Uterus (tissue), 4 donors: ENCODE results near the gene SV2C. TPM values are rescaled to one million over a fixed set of nuclear protein-coding genes. Genes with fewer than 3 reads are reported as not detected.

ENCODE experiments used
- DNase-seq, 2 donors: peaks; one replicate each; pipeline ENCODE4 v3.0.0-alpha.2; 2019 to 2020
- H3K27ac ChIP-seq, 2 donors: fragments of 200-600 bp; sonication (generic); 1 replicate in 1 of 2; 2 replicates in 1 of 2; pipeline ENCODE4 v1.5.1; 2016 to 2018
- H3K27me3 ChIP-seq, 2 donors: fragments of 200-600 bp; sonication (generic); one replicate each; pipeline ENCODE4 v1.5.1; 2018 to 2019; ENCODE audit warnings: control low read depth in 1 of 2
- H3K36me3 ChIP-seq, 2 donors: fragments of 200-600 bp; sonication (generic); one replicate each; pipeline ENCODE4 v1.5.1; 2019; ENCODE audit warnings: control low read depth in 1 of 2
- H3K4me1 ChIP-seq, 2 donors: fragments of 200-600 bp; sonication (generic); one replicate each; pipeline ENCODE4 v1.5.1; 2018 to 2019; ENCODE audit warnings: control low read depth in 1 of 2
- H3K4me3 ChIP-seq, 2 donors: fragments of 200-600 bp; sonication (generic); 1 replicate in 1 of 2; 2 replicates in 1 of 2; pipeline ENCODE4 v1.5.1; 2018 to 2019; ENCODE audit warnings: mild to moderate bottlenecking in 1 of 2
- H3K9me3 ChIP-seq, 2 donors: fragments of 200-600 bp; sonication (generic); one replicate each; pipeline ENCODE4 v1.5.1; 2019; ENCODE audit warnings: control low read depth in 1 of 2
- POLR2A ChIP-seq, 2 donors: fragments of 450-650 bp; IDR thresholded peaks; one replicate each; pipeline ENCODE4 v1.6.1; 2016; ENCODE audit warnings: antibody characterized with exemption in 2 of 2, mild to moderate bottlenecking in 1 of 2, moderate library complexity in 1 of 2
- intact Hi-C: fragments of 100-400 bp; cut with DNase I; formaldehyde crosslinking; loops from one replicate; pipeline ENCODE4 v1.15.1; 2023; ENCODE audit warnings: low total_unique reads
- total RNA-seq, 4 donors: library from RNA; depleted of rRNA in 3 of 4; stranded (reverse); fragments of >200 nt in 3 of 4; gene quantifications; one replicate each; pipeline versions ENCODE4 v1.1.0 to v1.2.4, GENCODE V29; 2014 to 2023
- TF ChIP-seq, protein P1 (sequence below), 4 experiments: fragments of 200-600 bp in 2 of 4; fragments of 450-650 bp in 2 of 4; sonication (generic) in 2 of 4; IDR thresholded peaks; one replicate each; pipeline ENCODE4 v1.5.1; 2016 to 2019; ENCODE audit warnings: antibody characterized with exemption in 4 of 4, mild to moderate bottlenecking in 2 of 4, moderate library complexity in 1 of 4
- donor health status: DM: yes; HTN: yes; CAD: no.

SV2C gene
- total RNA-seq, 4 donors from 2014 or later, result 0.21 to 3.7 TPM; not detected in 2

DNA sequence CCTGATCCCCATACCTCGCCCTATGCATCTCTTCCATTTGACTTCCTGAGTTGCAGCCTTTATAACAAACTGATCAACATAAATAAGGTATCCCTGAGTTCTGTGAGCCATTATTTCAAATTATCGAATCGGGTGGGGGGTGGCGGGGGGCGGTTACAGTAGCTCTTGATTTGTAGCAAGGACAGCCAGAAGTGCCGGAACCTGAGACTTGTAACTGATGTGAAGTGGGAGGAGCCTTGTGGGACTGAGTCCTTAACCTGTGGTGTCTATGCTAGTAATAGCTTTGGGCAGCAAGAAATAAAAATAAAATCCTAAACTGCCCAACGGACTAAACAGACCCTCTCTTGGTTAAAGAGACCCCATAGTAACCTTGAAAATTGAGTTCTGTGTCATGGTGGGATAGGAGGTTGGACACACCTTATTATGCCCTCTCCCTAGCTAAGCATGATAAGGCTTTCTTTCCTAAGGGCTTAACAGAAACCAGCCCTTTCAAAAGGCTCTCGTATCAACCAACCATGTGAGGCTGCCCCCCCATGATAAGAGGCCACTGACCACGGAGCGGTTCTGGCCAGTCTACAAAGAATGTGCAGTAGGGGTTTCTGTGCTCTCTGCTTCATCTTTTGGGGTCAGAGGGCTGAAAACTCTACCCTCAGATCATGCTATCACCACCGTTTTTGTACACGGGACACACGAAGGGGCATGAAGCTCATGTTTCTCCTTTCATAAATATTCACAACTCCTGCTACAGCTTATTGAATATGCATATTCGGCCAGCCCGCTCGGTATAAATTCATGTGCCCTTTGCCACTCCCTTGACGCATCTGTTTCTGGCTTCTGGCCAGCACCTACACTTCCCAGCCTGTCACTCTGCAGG, 280.4 kb downstream of the SV2C start:
- Histone ChIP-seq H3K27me3 (no peaks in the 10 kb centered on the region), H3K27ac (no peak overlapping the region), H3K4me3 (no peak overlapping the region), H3K36me3 (no peaks in the 10 kb centered on the region), H3K9me3 (no peaks in the 10 kb centered on the region), H3K4me1 (no peaks in the 10 kb centered on the region)
- no peak for TF ChIP-seq POLR2A (IDR thresholded peaks at IDR 0.05)
- TF ChIP-seq, protein P1, sequence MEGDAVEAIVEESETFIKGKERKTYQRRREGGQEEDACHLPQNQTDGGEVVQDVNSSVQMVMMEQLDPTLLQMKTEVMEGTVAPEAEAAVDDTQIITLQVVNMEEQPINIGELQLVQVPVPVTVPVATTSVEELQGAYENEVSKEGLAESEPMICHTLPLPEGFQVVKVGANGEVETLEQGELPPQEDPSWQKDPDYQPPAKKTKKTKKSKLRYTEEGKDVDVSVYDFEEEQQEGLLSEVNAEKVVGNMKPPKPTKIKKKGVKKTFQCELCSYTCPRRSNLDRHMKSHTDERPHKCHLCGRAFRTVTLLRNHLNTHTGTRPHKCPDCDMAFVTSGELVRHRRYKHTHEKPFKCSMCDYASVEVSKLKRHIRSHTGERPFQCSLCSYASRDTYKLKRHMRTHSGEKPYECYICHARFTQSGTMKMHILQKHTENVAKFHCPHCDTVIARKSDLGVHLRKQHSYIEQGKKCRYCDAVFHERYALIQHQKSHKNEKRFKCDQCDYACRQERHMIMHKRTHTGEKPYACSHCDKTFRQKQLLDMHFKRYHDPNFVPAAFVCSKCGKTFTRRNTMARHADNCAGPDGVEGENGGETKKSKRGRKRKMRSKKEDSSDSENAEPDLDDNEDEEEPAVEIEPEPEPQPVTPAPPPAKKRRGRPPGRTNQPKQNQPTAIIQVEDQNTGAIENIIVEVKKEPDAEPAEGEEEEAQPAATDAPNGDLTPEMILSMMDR (IDR thresholded peaks at IDR 0.05), result no peak
- DNase-seq, result no peak
- intact Hi-C loops, result no loop called here

DNA sequence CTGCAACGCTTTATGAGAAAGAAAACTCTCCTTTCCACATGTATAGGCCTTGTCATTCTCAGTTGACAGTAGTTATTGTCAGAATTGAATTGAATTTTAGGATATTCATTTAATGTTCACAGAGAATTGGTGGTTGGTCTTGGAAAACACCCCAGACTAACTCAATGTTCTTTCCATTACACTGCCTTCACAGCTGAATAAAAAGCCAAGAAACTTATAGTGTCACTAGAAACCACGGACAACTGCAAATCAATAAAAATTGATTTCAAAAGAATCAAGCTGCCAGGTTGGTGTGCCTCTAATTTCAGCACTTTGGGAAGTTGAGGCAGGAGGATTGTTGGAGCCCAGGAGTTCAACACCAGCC, 281.0 kb downstream of the SV2C start:
- no peak overlapping the region for H3K4me3 ChIP-seq
- TF ChIP-seq, protein P1 (IDR thresholded peaks at IDR 0.05), result no peak
- TF ChIP-seq POLR2A (IDR thresholded peaks at IDR 0.05), result no peak
- H3K36me3 ChIP-seq, result no peaks in the 10 kb centered on the region
- H3K9me3 ChIP-seq, result no peaks in the 10 kb centered on the region
- DNase-seq, result no peak
- no peaks in the 10 kb centered on the region for H3K27me3 ChIP-seq
- H3K4me1 ChIP-seq, result no peaks in the 10 kb centered on the region
- no peak overlapping the region for H3K27ac ChIP-seq
- intact Hi-C loops, result no loop called here

- no peaks in the 10 kb centered on the region for H3K4me1 ChIP-seq
- intact Hi-C loops, result no loop called here
- H3K27me3 ChIP-seq, result no peaks in the 10 kb centered on the region
- no peak for DNase-seq
- H3K36me3 ChIP-seq, result no peaks in the 10 kb centered on the region
- TF ChIP-seq POLR2A (IDR thresholded peaks at IDR 0.05), result no peak
- TF ChIP-seq, protein P1 (IDR thresholded peaks at IDR 0.05), result no peak
- H3K27ac ChIP-seq, result no peak overlapping the region
- no peak overlapping the region for H3K4me3 ChIP-seq
- no peaks in the 10 kb centered on the region for H3K9me3 ChIP-seq
Observed at GRCh38 chr5:76365561-76365960, 282.4 kb downstream of the SV2C start.

DNA sequence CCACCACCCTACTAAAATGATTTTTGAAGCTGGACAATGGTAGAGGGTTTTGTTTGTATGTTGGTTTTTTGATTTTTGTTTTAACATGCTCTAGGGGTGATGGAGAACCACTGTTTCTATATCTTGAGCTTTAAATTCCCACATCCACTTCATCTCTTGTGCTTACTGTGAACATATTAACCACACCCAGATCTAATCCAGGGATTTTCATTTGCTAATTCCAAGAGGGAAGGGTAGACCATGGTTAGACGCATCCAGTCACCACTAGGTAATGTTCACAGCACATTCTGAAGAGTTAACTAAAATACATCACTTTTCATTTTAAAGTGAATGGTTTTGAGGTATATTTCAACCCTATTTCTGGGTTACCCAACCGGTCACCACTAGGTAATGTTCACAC, 283.4 kb downstream of the SV2C start:
- H3K27ac ChIP-seq, result no peak overlapping the region
- no peaks in the 10 kb centered on the region for H3K4me1 ChIP-seq
- TF ChIP-seq, protein P1 (IDR thresholded peaks at IDR 0.05), result no peak
- TF ChIP-seq POLR2A (IDR thresholded peaks at IDR 0.05), result no peak
- no peaks in the 10 kb centered on the region for H3K9me3 ChIP-seq
- no peak overlapping the region for H3K4me3 ChIP-seq
- no peaks in the 10 kb centered on the region for H3K36me3 ChIP-seq
- intact Hi-C loops, result no loop called here
- DNase-seq, result no peak
- H3K27me3 ChIP-seq, result no peaks in the 10 kb centered on the region

- TF ChIP-seq POLR2A (IDR thresholded peaks at IDR 0.05), result no peak
- TF ChIP-seq, protein P1 (IDR thresholded peaks at IDR 0.05), result no peak
- no peak for DNase-seq
- no peak overlapping the region for H3K27ac ChIP-seq
Observed at GRCh38 chr5:76367623-76368371, 284.6 kb downstream of the SV2C start.

More at GRCh38 chr5:76367623-76368371, 284.6 kb downstream of the SV2C start:
- Histone ChIP-seq H3K4me1 (no peaks in the 10 kb centered on the region), H3K27me3 (no peaks in the 10 kb centered on the region), H3K9me3 (no peaks in the 10 kb centered on the region), H3K4me3 (no peak overlapping the region), H3K36me3 (no peaks in the 10 kb centered on the region)
- intact Hi-C loops, result no loop called here
